K562 (cell line): ENCODE results near the gene SUPT5H.

Experiments
- EP300 ChIP-seq: IDR thresholded peaks from 2 replicates; pipeline ENCODE4 v1.6.1; 2012; ENCODE audit warnings: low read length, improper control_type of control experiment
- PCBP2 ChIP-seq: fragments of 200-400 bp; formaldehyde crosslinking; IDR thresholded peaks from 2 replicates; pipeline ENCODE4 v1.6.1; 2018; ENCODE audit warnings: low read length, low read depth, mild to moderate bottlenecking, moderate library complexity; ENCODE audit not compliant: poor library complexity, severe bottlenecking
- TCF7 ChIP-seq: sonication (generic); IDR thresholded peaks from 2 replicates; pipeline ENCODE4 v1.6.1; 2016; ENCODE audit warnings: antibody characterized with exemption, borderline replicate concordance
- TF ChIP-seq, protein P1 (sequence below): fragments of 450-650 bp; IDR thresholded peaks from 2 replicates; pipeline ENCODE4 v1.6.1; 2016; ENCODE audit warnings: antibody characterized with exemption

GRCh38 chr19:39438270-39438934 lies 7.0 kb upstream of the SUPT5H start:
- TF ChIP-seq TCF7 (no peak), EP300 (no peak), PCBP2 (no peak)
- TF ChIP-seq, protein P1, sequence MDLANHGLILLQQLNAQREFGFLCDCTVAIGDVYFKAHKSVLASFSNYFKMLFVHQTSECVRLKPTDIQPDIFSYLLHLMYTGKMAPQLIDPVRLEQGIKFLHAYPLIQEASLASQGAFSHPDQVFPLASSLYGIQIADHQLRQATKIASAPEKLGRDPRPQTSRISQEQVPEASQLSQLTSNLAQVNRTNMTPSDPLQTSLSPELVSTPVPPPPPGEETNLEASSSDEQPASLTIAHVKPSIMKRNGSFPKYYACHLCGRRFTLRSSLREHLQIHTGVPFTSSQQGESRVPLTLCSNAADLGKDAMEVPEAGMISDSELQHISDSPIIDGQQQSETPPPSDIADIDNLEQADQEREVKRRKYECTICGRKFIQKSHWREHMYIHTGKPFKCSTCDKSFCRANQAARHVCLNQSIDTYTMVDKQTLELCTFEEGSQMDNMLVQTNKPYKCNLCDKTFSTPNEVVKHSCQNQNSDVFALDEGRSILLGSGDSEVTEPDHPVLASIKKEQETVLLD: no peak
